NAMALWA (cell line): ENCODE results near the gene NEURL2.
A peak's percentile ranks its signal among the peaks of the same experiment; 100 is the strongest.
"Not testable (repeated sequence)": the region's sequence is repeated elsewhere in the genome, so short reads cannot be mapped to it uniquely, and the experiment has no call there.

Source experiments
- DNase-seq: peaks from one replicate; pipeline ENCODE4 v3.0.0-alpha.2; 2015; ENCODE audit warnings: low spot score

NEURL2 gene

DNA sequence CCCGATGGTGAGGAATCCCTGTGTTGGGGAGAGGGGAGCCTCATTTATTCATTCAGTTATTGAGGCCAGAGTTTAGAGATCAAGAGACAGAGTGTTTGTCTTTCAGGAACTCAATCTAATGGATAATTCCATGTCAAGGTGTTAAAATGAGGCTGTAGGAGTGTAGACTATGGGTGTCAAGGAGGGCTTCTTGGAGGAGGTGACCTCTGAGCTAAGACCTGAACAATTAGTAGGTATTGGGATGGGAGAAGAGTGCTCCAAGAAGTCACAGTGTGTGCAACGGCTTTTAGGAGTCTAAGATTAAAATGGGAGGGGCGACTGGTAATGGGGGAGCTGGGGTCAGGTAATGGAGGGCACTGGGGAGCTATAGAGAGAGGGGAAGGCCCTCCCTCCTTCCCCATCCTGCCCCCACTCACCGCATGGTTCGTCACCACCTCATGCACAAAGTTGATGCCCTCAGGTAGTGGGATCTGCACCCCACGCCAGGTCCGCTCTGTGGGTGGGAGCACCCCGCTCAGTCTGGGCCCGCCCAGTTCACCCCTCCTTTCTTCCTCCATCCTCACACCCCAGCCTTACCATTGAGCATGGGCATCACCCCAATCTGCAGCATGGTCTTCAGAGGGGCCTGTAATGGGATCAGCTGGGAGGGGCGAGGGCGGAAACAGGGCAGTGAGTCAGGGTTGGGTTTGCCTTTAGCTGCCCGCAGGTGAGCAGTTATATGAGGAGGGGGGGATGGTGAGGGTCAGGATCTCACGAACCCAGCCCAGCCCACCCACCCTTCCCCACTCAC lies 8.2 kb upstream of the NEURL2 start:
- DNase-seq = no peak

DNA sequence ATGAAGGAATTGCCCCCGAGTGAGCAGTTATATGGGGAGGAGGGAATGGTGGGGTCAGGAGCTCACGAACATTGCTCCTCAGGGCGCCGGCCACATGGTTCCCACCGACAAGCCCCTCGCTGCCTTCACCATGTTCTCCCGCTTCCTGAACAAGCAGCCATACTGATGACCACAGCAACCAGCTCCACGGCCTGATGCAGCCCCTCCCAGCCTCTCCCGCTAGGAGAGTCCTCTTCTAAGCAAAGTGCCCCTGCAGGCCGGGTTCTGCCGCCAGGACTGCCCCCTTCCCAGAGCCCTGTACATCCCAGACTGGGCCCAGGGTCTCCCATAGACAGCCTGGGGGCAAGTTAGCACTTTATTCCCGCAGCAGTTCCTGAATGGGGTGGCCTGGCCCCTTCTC lies 7.3 kb upstream of the NEURL2 start:
- no peak for DNase-seq

DNA sequence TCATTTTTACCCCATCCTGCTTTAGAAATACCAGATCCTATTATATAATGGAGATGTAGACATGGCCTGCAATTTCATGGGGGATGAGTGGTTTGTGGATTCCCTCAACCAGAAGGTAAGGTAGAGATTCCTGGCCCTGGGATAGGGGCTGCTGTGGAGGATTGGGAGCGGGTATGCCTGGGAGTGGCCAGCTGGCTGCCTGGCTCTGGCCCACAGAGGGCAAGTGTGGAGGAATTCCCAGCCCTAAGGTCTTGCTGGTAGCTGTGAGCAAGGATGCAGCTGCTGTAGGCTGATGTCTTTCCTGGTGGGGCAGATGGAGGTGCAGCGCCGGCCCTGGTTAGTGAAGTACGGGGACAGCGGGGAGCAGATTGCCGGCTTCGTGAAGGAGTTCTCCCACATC lies 6.7 kb upstream of the NEURL2 start:
- no peak for DNase-seq

DNA sequence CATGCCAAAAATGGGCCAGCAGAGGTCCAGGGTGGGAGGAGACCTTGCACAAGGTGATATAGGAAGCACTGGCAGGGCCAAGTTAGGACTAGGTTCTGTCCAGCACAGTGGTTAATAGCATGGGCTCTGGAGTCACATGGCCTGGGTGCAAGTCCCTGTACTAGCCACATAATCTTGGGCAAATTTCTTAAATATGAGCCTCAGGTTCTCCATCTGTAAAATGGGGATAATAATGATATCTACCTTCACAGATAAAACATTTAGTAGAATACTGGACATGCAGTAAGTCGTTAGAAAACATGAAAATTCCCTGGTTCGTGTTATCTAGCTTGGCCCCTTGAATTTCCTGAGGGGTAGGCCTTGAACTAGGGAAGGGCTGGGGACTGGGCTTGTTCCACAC lies 6.3 kb upstream of the NEURL2 start:
- no peak for DNase-seq

DNA sequence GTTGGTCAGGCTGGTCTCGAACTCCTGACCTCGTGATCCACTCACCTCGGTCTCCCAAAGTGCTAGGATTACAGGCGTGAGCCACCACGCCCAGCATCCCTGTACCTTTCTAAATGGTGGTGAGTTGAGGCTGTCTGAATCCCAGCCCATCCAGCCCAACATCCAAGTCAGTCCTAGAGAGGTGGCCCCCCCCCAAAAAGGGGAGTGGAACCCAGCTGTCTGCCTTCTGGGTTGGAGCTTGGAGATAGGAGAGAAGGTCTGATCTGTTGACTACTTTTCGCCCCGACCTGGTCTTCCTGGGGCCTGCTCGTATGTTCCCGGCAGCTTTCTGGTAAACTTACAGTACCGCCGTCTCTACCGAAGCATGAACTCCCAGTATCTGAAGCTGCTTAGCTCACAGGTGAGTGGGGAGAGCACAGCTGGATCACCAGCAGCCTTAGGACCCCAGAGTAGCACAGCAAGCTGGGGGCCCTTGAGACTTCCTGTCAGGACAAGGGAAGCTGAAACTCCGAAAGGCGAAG lies 5.7 kb upstream of the NEURL2 start:
- no peak for DNase-seq

DNA sequence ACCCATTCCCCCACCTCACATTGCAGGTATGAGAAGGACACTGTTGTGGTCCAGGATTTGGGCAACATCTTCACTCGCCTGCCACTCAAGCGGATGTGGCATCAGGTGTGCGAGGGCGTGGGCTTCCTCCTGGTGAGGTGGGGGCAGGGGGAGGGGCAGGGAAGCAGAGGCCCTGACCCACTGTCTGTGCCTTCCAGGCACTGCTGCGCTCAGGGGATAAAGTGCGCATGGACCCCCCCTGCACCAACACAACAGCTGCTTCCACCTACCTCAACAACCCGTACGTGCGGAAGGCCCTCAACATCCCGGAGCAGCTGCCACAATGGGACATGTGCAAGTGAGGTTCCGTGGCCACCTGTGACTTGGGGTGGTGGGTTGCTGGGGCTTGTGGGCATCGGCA lies 3.8 kb upstream of the NEURL2 start:
- no peak for DNase-seq

DNA sequence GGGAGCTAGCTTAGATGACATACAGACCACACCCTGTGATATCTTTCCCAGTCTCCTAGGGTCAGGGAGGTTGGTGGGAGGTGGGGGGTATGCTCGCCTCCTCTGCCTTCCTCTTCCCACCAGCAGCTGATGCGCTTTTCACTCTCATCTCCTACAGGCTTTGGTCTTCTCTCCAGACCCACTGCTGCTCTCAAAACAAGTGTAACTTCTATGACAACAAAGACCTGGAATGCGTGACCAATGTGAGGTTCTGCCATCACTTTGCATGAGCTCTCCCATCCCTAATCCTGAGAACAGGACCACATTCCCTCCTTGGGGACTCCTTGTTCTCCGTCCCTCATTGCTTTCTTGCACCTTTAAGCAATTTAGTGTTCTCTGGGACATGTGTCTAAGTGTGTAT lies 2.8 kb upstream of the NEURL2 start:
- DNase-seq = no peak

DNA sequence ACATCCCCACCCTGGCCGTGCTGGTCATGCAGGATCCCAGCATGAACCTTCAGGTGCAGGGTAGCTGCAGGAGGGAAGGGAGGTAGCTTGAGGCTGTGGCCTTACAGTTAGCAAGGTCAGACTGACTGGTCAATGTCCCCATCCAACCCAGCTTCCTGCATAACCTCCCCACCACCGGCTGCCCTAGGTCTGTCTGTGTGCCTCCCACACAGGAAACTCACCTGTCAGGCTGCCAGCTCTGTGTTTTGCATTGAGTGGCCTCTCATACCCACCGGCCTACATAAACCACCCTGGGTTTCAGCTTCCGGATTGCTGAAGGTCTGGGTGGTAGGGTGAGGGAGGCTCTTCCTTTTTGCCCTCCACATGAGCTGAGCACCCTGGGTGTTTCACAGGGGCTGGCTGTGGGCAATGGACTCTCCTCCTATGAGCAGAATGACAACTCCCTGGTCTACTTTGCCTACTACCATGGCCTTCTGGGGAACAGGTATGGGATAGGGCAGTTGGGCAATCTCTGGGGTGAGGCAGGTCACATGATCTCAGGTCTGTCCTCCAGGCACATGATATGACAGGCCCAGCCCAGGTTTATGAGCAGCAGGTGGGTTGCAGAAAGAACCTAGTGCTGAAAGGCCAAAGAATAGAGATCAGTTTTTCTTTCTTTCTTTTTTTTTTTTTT lies 2.0 kb upstream of the NEURL2 start:
- DNase-seq = no peak

DNA sequence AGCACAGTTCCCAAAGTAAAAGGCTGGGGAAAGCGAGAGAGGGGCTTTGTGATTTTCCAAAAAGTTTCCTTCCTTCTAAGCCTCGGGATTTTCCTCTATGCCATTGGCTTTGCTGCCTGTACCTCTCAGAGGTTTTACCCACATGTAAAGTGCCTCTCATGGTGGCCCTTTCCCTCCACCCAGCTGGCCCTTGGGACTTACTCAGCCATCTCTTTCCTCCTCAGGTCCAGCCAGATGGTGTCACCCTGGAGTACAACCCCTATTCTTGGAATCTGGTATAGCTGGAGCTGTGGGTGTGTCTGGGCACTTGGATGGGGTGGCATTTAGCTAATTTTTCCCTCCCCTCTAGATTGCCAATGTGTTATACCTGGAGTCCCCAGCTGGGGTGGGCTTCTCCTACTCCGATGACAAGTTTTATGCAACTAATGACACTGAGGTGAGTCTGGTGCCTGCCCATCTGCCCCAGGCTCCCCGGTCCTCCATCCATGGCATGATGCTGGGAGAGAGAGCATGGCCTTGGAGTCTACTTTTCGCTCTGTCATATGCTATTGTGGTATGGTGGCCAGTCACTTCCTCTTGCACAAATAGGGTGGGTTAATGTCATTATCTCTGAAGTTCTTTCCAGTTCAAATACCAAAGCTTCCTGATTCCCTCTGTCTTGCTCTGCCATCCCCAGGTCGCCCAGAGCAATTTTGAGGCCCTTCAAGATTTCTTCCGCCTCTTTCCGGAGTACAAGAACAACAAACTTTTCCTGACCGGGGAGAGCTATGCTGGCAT lies 1.2 kb upstream of the NEURL2 start:
- DNase-seq = no peak

DNA sequence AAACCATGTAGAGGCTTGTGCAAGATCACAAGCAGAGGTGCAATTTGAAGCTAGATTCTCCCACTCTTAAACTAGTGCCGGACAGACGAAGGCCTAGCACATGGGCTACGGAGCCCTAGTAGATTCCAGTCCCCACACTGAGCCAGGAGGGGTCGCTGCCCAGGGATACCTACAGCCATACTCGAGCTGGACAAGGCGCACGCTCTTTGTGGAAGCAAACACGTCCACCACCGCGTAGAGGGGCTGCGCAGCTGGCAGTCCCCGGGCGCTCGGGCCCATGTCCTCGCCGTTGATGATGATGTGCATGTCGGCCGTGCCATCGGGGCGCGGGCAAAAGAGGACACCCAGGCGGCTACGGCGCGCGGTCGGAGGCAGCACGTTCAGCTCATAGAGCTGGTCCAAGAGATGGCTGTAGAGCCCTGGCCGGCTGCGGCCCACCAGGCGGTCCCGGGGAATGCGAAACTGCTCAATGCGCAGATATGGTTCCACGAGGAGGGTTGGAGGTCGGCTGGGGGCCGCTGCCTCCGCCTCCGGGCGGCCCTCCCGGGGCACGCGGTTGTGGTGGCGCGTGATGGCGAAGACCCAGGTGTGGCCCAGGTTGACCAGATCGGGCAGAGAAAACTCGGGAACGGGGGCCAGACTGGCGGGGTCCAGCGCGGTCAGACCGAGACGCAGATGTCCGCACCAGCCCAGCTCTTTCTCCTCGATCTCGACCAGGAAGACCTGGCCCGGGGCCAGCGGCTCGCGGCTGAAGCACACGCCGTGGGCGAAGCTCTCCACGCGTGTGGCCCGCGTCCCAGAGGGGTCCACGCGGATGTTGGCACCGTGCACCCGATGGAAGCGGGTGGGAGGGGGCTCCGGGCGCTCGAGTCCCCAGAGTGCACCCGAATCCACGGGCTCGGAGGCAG lies 677 bp downstream of the NEURL2 start:
- no peak for DNase-seq

DNA sequence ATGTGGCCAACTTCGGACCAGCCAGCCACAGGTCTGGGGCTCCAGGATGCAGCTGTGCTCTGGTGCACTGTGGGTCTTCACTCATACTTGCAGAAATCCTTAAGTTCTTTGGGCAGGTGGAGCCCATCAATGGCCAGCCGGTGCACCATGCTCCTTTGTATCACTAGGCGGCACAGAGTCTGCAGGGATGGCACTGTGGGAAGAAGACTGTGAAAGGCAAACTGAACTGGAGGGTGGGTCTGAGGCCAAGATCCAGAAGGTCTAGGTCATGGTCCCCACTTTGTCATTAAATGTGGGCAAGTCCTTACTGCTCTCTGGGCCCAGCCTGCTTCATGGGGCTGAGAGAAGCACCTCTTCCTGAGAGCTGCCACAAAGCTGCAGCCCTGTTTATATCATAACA lies 2.3 kb downstream of the NEURL2 start:
- DNase-seq = no peak

DNA sequence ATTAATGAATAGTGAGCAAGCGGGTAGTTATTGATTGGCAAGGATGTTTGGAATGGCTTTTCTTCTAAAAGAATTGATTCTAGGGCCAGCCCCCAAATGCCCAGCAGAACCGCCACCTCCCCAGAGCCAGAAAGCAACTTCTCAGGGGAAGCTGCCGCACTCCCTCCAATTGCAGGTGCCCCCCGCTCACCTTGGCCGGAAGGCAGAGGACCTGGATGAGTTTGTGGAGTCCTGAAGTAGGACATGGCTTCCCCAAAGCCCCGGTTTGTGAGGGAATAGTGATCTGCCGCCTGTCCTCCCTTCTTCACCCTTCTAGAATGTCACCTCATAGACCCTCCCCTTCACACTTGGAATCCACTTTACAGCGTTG lies 3.7 kb downstream of the NEURL2 start, which contains the start of gene SPATA25:
SPATA25 (minus strand) TSS at position 277 of the 370 bp plus-strand sequence; CDS start at position 245, 32 bp downstream.
- no peak for DNase-seq

DNA sequence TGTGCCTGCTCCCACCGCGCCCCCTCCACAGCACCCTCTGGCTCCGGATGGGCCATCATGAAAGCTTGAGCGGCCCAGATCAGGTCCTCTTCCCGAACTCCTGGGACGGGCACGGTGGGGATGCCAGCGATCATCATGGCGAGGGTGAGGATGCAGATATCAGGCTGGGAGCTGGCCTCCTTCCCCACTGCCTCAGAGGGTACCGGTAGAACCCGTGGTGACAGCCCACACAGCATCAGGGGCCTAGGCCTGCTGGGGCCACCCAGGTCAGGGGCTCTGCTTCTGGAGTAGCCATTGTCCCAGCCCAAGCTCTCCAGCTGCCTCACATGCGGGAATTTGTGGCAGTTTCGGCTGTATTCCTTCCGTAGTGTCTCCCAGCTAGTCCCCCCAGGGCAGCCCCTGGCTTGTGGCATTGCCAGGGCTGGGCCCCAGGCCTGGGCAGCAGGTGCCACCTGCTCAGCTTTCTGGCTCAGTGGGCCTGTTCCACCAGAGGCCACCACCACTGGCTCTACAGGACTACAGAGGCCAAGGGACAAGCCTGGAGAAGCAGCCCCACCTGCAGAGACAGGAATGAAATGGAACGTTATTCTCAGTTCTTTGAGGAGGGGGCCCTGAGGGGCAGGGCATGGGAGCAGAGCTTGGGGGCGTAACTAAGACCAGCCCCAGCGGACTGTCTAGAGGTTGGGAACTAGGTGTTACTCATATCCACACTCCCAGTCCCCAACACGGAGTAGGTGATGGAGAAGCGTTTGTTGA lies 4.2 kb downstream of the NEURL2 start:
- no peak for DNase-seq

DNA sequence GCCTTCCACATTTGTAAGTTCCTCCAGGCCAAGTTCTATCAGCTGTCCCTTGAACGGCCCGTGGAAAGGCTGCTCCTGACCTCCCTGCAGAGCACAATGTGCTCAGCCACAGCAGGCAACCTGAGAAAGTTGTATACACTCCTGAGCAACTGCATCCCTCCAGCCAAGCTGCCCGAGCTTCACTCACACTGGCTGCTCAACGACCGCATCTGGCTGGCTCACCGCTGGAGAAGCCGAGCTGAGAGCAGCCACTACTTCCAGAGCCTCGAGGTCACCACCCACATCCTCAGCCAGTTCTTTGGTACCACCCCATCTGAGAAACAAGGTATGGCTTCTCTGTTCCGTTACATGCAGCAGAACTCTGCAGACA lies 7.9 kb downstream of the NEURL2 start:
- no peak for DNase-seq

DNA sequence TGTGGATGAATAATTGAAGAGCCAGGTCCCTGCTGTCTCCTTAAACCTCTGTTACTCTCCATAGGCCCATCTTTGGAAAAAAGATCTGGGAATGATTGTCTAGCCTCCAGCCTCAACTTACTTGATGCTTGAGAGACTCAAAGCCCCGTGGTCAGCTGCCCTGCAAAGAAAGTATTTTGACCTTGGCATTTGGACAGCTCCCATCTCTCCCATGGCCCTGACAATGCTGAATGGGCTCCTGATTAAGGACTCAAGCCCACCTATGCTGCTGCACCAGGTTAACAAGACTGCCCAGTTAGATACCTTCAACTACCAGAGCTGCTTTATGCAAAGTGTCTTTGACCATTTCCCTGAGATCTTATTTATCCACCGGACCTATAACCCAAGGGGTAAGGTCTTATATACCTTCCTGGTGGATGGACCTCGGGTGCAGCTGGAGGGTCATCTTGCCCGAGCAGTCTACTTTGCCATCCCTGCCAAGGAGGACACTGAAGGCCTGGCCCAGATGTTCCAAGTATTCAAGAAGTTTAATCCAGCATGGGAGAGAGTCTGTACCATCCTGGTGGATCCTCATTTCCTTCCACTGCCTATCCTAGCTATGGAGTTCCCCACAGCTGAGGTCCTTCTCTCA lies 8.4 kb downstream of the NEURL2 start:
- no peak for DNase-seq

DNA sequence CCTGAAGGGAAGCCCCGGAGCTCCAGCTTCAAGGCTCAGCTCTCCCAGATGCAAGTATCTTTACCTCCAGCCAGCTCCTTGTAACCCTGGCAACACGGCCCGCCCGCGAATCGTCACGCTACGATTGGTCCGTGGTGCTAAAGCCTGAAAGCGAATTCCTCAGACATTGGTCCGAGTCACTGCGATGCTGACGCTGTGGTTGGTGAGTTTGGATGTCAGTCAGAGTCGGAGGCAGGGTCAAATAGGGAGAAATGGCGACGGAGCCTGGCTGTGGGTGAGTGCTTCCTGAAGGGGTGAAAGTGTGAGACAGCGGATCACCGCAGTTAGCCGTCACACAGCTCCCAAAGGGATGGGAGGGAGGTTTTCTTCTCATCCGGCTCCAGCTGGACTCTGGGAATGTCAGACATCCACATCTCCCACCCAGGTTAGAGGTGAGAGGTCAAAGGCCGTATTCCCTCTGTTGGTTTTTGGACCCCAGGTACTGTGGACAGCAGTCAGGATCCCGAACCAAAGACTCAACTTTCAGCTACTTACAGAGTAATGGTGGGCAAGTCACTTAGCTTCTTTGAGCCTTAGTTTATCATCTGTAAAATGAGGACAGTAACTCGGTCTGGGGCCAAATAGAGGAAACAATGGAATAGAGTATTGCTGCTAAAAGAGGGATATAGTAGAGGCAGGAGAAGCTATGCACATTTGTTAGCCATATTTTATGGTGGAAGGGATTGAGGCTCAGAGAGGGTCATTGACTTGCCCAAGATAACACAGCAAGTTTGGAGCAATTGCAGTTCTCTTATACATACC lies 9.8 kb downstream of the NEURL2 start, which contains the start of gene ZSWIM1:
ZSWIM1 (plus strand) TSS at position 240 of the 801 bp plus-strand sequence. CDS start 1,366 bp downstream, outside the sequence.
- DNase-seq = peak; percentile 99

DNA sequence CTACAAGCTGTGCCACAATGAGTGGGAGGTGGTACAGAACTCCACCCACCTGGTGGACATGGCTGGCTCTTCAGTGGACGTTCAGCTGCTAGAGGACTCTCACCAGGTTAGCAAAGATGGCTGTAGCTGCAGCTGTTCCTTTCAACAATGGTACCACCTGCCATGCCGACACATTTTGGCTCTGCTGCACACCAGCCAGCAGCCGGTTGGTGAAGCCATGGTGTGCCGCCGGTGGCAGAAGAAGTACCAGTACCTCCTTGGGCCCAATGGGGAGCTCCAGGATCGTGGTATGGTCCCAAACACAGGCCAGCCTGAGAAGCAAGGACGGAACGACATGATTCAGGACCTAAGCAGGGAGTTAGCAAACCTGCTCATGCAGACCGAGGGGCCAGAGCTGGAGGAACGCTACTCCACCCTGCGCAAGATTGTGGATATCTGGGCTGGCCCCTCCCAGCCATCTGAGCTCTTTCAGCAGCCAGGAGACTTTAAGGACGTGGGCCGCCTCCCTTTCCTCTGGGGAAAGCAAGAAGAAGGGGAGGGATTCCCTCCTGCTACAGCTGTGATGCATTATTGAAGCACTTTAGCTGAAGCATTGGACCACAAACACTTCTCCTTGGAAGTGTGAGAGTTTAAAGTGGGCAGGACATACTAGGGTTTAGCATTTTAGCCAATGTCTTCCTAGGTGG lies 12.8 kb downstream of the NEURL2 start:
- DNase-seq = no peak

DNA sequence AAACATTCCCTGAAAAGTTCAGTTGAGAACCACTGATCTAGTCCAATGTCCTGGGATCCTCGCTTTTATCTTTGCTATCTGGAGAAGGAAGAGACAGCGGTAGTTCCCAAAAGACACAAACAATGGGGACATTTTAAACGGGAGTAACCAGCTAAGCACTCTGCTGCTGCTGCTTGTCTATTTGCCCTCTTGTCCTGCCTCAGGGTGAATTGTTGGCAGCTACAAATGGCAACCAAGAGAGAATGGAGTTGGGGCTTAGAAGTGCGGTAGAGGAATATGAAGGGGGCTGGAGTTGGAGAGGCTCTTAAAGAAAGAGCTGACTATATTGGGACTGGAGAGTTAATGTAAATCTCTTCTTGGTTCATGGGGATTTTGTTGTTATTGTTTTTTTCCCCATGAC lies 16.4 kb downstream of the NEURL2 start:
- no peak for DNase-seq

DNA sequence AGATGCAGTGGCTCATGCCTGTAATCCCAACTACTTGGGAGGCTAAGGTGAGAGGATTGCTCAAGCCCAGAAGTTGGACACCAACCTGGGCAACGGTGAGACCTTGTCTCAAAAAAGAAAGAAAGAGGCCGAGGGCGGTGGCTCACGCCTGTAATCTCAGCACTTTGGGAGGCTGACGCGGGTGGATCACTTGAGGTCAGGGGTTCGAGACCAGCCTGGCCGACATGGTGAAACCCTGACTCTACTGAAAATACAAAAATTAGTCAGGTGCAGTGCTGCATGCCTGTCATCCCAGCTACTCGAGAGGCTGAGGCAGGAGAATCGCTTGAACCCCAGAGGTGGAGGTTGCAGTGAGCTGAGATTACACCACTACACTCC lies 16.9 kb downstream of the NEURL2 start:
- DNase-seq = not testable (repeated sequence)
